HG03460 (cell line): Measurements from ENCODE around the gene SUCO.

Experiments used
- ATAC-seq: cut with Tn5 transposase; IDR thresholded peaks from one replicate; pipeline ENCODE4 v1.9.1; 2021; ENCODE audit not compliant: unreplicated experiment

The SUCO gene

GRCh38 chr1:172514108-172514507, 18.8 kb upstream of the SUCO start:
- no peak for ATAC-seq

GRCh38 chr1:172515436-172515835, 17.5 kb upstream of the SUCO start:
- no peak for ATAC-seq

- ATAC-seq = no peak
Observed at GRCh38 chr1:172515927-172516326, 17.0 kb upstream of the SUCO start.

GRCh38 chr1:172517081-172517480, 15.9 kb upstream of the SUCO start:
- ATAC-seq = no peak

GRCh38 chr1:172517545-172517944, 15.4 kb upstream of the SUCO start:
- ATAC-seq = no peak

GRCh38 chr1:172529304-172529703, 3.6 kb upstream of the SUCO start:
- ATAC-seq = no peak

GRCh38 chr1:172530000-172530399, 3.0 kb upstream of the SUCO start:
- no peak for ATAC-seq

GRCh38 chr1:172531412-172532182, 1.4 kb upstream of the SUCO start:
- ATAC-seq = no peak

- ATAC-seq = peak; percentile 69
Observed at GRCh38 chr1:172532183-172532699, 709 bp upstream of the SUCO start.

- peak; percentile 25 for ATAC-seq
Observed at GRCh38 chr1:172533513-172534151, 682 bp downstream of the SUCO start.

- no peak for ATAC-seq
Observed at GRCh38 chr1:172536256-172536655, 3.3 kb downstream of the SUCO start.

GRCh38 chr1:172537366-172537765, 4.4 kb downstream of the SUCO start:
- ATAC-seq = no peak

- no peak for ATAC-seq
Observed at GRCh38 chr1:172537827-172538391, 5.0 kb downstream of the SUCO start.

GRCh38 chr1:172540635-172541034, 7.7 kb downstream of the SUCO start:
- ATAC-seq = no peak

GRCh38 chr1:172544481-172545104, 11.6 kb downstream of the SUCO start:
- ATAC-seq = no peak

GRCh38 chr1:172545396-172546004, 12.6 kb downstream of the SUCO start:
- peak; percentile 80 for ATAC-seq

- no peak for ATAC-seq
Observed at GRCh38 chr1:172547071-172547470, 14.1 kb downstream of the SUCO start.

- ATAC-seq = no peak
Observed at GRCh38 chr1:172549621-172550280, 16.8 kb downstream of the SUCO start.

GRCh38 chr1:172551279-172551678, 18.3 kb downstream of the SUCO start:
- no peak for ATAC-seq

- ATAC-seq = no peak
Observed at GRCh38 chr1:172554915-172555314, 22.0 kb downstream of the SUCO start.

GRCh38 chr1:172556461-172556860, 23.5 kb downstream of the SUCO start:
- ATAC-seq = no peak
